Smooth muscle cell (in vitro differentiated cells): ENCODE measurements around the gene MROH9. TPM values are rescaled to one million over a fixed set of nuclear protein-coding genes. Genes with fewer than 3 reads are reported as not detected.

Experiments
- DNase-seq: peaks from one replicate; lab custom pipeline; 2025; ENCODE audit not compliant: unreplicated experiment; lab: John Stamatoyannopoulos, UW
- H2AFZ ChIP-seq: fragments of 200-600 bp; sonication (generic); 2 replicates; pipeline ENCODE4 v1.6.0; 2016; ENCODE audit warnings: antibody characterized with exemption, low read depth, mild to moderate bottlenecking
- H3F3A ChIP-seq: fragments of 200-600 bp; sonication (generic); 2 replicates; pipeline ENCODE4 v1.6.0; 2017; ENCODE audit warnings: antibody characterized with exemption, low read depth
- H3K27ac ChIP-seq: fragments of 200-600 bp; sonication (generic); 2 replicates; pipeline ENCODE4 v1.5.1; 2016; ENCODE audit warnings: low read depth, mild to moderate bottlenecking
- H3K27me3 ChIP-seq: fragments of 200-600 bp; sonication (generic); 2 replicates; pipeline ENCODE4 v1.6.1; 2016; ENCODE audit warnings: low read depth, mild to moderate bottlenecking
- H3K36me3 ChIP-seq: fragments of 200-600 bp; sonication (generic); 2 replicates; pipeline ENCODE4 v1.5.1; 2016; ENCODE audit warnings: low read depth
- H3K4me1 ChIP-seq: fragments of 200-600 bp; sonication (generic); 2 replicates; pipeline ENCODE4 v1.5.1; 2016; ENCODE audit warnings: low read depth
- H3K4me2 ChIP-seq: fragments of 200-600 bp; sonication (generic); 2 replicates; pipeline ENCODE4 v1.6.0; 2016; ENCODE audit warnings: mild to moderate bottlenecking
- H3K4me3 ChIP-seq: fragments of 200-600 bp; sonication (generic); 2 replicates; pipeline ENCODE4 v1.5.1; 2016; ENCODE audit warnings: mild to moderate bottlenecking
- H3K79me2 ChIP-seq: fragments of 200-600 bp; sonication (generic); 2 replicates; pipeline ENCODE4 v1.6.0; 2016; ENCODE audit warnings: low read depth, mild to moderate bottlenecking
- H3K9ac ChIP-seq: fragments of 200-600 bp; sonication (generic); 2 replicates; pipeline ENCODE4 v1.6.0; 2016; ENCODE audit warnings: low read depth
- H3K9me3 ChIP-seq: fragments of 200-600 bp; sonication (generic); replicated peaks from 2 replicates; pipeline ENCODE4 v1.5.1; 2016; ENCODE audit warnings: low read depth
- H4K20me1 ChIP-seq: fragments of 200-600 bp; sonication (generic); 2 replicates; pipeline ENCODE4 v1.6.0; 2016; ENCODE audit warnings: low read depth
- WGBS: methylation state at CpG from one replicate; pipeline ENCODE4 v1.1.7; 2016; ENCODE audit warnings: low lambda C conversion rate; 5-methylcytosine and 5-hydroxymethylcytosine counted together
- polyA plus RNA-seq: library from polyadenylated mRNA; unstranded; fragments of >200 nt; fragmentation: Nextera tagmentation; extraction: Ambion mirVana; gene quantifications from 2 replicates; pipeline ENCODE4 v1.2.1, GENCODE V29; 2016
- total RNA-seq: library from RNA; depleted of rRNA; stranded (reverse); fragments of >200 nt; gene quantifications from 2 replicates; pipeline ENCODE4 v1.2.3, GENCODE V29; 2014
- TF ChIP-seq, protein P1 (sequence below): fragments of 200-600 bp; sonication (generic); IDR thresholded peaks from 2 replicates; pipeline ENCODE4 v1.5.1; 2017; ENCODE audit warnings: borderline replicate concordance, mild to moderate bottlenecking, antibody characterized with exemption; ENCODE audit not compliant: insufficient read depth, poor library complexity, severe bottlenecking

The MROH9 gene
- total and polyA plus RNA-seq, 2 experiments from 2014 or later, result not detected

DNA sequence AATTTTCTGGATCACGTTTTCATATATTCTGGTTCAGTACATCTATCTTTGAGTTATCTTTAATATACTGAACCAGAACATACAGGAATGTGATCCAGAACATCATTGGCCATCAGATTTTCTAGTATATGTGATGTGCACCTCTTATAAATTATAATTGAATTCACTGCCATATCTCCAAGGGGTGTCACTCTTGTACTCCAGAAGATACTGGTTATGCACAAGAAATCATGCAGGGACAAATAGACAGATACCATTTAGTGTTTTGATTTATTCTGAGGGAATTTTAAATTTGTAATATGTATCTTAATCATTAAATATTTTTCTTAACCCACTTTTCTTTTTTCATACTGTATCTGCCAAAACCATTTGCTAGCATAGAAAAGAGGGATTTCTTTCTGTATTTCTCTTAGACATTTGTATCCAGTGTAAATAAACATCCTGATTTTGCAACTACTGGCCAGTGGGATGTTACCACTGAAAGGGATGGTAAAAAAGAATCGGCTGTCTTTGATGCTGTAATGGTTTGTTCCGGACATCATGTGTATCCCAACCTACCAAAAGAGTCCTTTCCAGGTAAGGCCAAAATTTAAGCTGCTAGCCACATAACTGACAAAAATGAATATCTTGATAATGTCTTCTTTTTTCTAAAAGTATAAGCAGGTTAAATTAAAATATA is 172.1 kb downstream of the MROH9 start:
- Histone ChIP-seq H3K4me1 (no peaks in the 10 kb centered on the region), H3K27ac (no peak overlapping the region), H4K20me1 (no peaks in the 10 kb centered on the region), H3K9ac (no peak overlapping the region), H3K4me2 (no peak overlapping the region), H3K4me3 (no peak overlapping the region), H3K27me3 (no peaks in the 10 kb centered on the region), H3K9me3 (no peaks in the 10 kb centered on the region), H2AFZ (no peak overlapping the region), H3F3A (no peaks in the 10 kb centered on the region), H3K36me3 (no peaks in the 10 kb centered on the region), H3K79me2 (no peaks in the 10 kb centered on the region)
- DNase-seq, result no peak
- TF ChIP-seq, protein P1, sequence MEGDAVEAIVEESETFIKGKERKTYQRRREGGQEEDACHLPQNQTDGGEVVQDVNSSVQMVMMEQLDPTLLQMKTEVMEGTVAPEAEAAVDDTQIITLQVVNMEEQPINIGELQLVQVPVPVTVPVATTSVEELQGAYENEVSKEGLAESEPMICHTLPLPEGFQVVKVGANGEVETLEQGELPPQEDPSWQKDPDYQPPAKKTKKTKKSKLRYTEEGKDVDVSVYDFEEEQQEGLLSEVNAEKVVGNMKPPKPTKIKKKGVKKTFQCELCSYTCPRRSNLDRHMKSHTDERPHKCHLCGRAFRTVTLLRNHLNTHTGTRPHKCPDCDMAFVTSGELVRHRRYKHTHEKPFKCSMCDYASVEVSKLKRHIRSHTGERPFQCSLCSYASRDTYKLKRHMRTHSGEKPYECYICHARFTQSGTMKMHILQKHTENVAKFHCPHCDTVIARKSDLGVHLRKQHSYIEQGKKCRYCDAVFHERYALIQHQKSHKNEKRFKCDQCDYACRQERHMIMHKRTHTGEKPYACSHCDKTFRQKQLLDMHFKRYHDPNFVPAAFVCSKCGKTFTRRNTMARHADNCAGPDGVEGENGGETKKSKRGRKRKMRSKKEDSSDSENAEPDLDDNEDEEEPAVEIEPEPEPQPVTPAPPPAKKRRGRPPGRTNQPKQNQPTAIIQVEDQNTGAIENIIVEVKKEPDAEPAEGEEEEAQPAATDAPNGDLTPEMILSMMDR, result no peak
- 86% methylated on average over 3 of the region's 3 CpGs for WGBS

DNA sequence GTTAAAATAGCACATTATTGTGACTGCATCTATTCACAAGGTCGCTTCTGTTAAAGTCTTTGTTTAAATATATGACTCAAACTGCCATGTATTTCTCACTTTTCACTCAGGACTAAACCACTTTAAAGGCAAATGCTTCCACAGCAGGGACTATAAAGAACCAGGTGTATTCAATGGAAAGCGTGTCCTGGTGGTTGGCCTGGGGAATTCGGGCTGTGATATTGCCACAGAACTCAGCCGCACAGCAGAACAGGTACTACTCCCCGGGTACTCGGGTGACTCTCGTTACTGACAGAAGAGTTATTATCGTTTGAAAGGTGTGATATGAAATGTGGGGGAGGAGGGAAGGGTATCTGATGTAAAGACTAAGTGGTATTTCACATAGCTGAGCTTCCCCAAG is 172.6 kb downstream of the MROH9 start:
- H3K9ac ChIP-seq, result no peak overlapping the region
- no peaks in the 10 kb centered on the region for H3F3A ChIP-seq
- TF ChIP-seq, protein P1, result no peak
- H3K79me2 ChIP-seq, result no peaks in the 10 kb centered on the region
- no peaks in the 10 kb centered on the region for H4K20me1 ChIP-seq
- H3K4me3 ChIP-seq, result no peak overlapping the region
- H3K36me3 ChIP-seq, result no peaks in the 10 kb centered on the region
- H3K27ac ChIP-seq, result no peak overlapping the region
- DNase-seq, result no peak
- 85% methylated on average over 8 of the region's 8 CpGs for WGBS
- H3K4me1 ChIP-seq, result no peaks in the 10 kb centered on the region
- H3K27me3 ChIP-seq, result no peaks in the 10 kb centered on the region
- no peaks in the 10 kb centered on the region for H3K9me3 ChIP-seq
- H3K4me2 ChIP-seq, result no peak overlapping the region
- H2AFZ ChIP-seq, result no peak overlapping the region

DNA sequence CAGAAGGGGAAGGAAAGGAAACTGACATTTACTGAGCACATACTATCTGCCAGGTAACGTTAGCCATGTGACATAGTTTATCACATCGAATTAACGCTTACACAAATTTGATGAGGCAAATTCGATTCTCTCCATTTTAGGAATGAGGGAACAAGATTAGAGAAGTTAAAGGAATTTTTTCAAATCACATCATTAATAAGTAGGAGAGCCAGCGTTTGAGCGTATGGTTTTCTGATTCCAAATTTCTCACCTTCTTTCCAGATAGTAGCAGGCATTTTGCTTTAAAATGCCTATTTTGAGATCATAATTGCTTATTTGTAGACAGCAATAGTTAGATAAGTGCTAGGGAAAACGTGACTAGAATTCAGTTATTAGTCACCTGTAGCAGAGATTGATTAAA is 174.6 kb downstream of the MROH9 start:
- TF ChIP-seq, protein P1, result no peak
- Histone ChIP-seq H3K9ac (no peak overlapping the region), H3K27ac (no peak overlapping the region), H3K27me3 (no peaks in the 10 kb centered on the region), H3K4me2 (no peak overlapping the region), H3F3A (no peaks in the 10 kb centered on the region), H3K79me2 (no peaks in the 10 kb centered on the region), H3K9me3 (no peaks in the 10 kb centered on the region), H3K36me3 (no peaks in the 10 kb centered on the region), H4K20me1 (no peaks in the 10 kb centered on the region), H3K4me3 (no peak overlapping the region), H3K4me1 (no peaks in the 10 kb centered on the region), H2AFZ (no peak overlapping the region)
- no peak for DNase-seq
- WGBS, result 88% methylated on average over 7 of the region's 7 CpGs
